Measurements from ENCODE around the gene SFXN1.
"Not testable (repeated sequence)": the region's sequence is repeated elsewhere in the genome, so short reads cannot be mapped to it uniquely, and the experiment has no call there.

Gene SFXN1

GRCh38 chr5:175501759-175502158, 23.4 kb downstream of the SFXN1 start:
- DNase-seq, result no peak

DNA sequence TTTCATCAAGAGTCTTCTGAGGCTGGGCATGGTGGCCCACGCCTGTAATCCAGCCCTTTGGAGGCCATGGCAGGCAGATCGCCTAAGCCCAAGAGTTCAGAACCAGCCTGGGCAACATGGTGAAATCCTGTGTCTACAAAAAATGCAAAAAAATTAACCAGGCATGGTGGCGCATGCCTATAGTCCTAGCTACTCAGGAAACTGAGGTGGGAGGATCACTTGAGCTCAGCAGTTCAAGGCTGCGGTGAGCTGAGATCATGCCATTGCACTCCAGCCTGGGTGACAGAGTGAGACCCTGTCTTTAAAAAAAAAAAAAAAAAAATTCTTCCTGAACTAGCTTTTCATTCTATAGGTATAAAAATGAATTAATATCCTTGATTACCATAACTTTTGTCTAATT, 29.3 kb downstream of the SFXN1 start:
- not testable (repeated sequence) for DNase-seq

GRCh38 chr5:175508896-175509295, 30.5 kb downstream of the SFXN1 start:
- no peak for DNase-seq

DNA sequence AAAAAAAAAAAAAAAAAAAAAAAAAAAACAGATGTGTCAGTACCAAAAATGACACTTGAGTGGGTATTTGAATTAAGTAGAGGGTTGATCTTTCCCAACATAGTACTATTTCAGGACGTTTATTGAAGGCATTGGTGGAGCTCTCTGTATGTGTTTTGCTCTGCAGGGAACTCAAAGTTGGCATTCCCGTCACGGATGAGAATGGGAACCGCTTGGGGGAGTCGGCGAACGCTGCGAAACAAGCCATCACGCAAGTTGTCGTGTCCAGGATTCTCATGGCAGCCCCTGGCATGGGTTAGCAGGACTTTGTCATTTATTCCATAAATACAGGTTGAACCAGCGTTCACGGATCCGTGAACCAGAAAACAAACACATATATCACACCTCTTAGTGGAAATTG, 34.9 kb downstream of the SFXN1 start:
- no peak for DNase-seq

- DNase-seq, result no peak
Measured at GRCh38 chr5:175513726-175514125, 35.4 kb downstream of the SFXN1 start.

GRCh38 chr5:175516933-175517823, 38.8 kb downstream of the SFXN1 start:
- DNase-seq, result no peak

GRCh38 chr5:175517824-175518450, 39.6 kb downstream of the SFXN1 start:
- peak; percentile 12 for DNase-seq

GRCh38 chr5:175519006-175519405, 40.6 kb downstream of the SFXN1 start:
- no peak for DNase-seq

DNA sequence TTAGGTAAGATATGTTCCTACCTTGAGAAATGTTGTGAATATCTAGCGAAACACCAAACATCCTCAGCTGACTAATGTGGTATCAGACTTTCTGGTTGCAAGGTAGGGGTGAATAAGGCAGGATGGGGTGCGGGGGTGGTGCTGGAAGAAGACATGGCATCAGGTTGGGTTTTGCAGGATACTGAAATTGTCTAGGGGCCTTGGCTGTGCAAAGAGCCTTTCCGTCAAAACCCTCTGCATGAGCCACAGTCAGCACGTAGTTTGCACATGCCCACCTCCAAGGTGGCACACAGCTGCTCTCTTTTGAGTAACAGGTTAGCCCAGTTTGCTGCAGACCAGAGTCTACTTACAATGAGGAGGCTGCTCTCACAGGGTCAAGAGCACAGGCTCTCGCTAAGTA, 42.0 kb downstream of the SFXN1 start:
- DNase-seq, result no peak

DNA sequence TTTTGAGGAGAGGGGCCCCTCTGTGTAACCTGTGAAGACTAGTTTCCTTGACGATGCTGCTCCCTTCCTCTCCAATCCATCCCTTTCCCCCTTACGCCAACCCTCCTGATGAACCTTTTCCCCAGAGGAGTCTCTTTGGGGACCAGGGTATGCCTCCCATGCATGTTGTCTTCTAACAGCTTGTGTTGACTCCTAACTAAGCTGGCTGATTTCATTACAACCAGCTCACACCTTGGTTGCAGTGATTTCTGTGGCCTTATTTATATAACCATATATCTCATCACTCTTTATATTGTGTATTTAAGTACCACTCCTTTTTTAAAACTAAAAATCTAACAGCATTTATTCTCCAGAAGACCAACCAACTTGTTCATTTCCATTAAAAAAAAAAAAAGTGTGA, 42.5 kb downstream of the SFXN1 start:
- DNase-seq, result no peak

GRCh38 chr5:175521313-175521833, 43.0 kb downstream of the SFXN1 start:
- no peak for DNase-seq

- DNase-seq, result no peak
Measured at GRCh38 chr5:175523292-175523691, 44.9 kb downstream of the SFXN1 start.

DNA sequence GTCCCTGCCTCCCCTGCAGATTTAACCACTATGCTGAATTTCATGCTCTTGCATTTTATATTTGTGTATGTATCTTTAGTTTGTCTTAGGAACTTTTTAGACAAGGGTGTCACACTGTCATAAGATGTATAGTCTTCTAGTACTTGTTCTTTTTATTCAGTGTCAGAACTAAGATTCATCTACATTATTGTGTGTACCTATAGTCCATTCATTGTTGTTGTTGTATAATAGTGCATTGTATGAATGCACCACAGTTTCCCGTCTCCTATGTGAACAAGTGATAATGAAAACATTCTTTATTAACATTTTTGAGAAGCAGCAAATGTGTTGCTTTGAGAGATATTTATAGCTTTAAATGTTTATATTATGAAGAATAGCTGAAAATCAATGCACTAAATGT, 45.9 kb downstream of the SFXN1 start:
- no peak for DNase-seq

GRCh38 chr5:175526691-175527090, 48.3 kb downstream of the SFXN1 start:
- DNase-seq, result no peak

GRCh38 chr5:175531361-175531760, 53.0 kb downstream of the SFXN1 start:
- no peak for DNase-seq

- DNase-seq, result peak; percentile 73
Measured at GRCh38 chr5:175534070-175534932, 55.9 kb downstream of the SFXN1 start.

GRCh38 chr5:175535331-175535730, 57.0 kb downstream of the SFXN1 start:
- DNase-seq, result not testable (repeated sequence)

- no peak for DNase-seq
Measured at GRCh38 chr5:175535796-175536195, 57.4 kb downstream of the SFXN1 start.

DNA sequence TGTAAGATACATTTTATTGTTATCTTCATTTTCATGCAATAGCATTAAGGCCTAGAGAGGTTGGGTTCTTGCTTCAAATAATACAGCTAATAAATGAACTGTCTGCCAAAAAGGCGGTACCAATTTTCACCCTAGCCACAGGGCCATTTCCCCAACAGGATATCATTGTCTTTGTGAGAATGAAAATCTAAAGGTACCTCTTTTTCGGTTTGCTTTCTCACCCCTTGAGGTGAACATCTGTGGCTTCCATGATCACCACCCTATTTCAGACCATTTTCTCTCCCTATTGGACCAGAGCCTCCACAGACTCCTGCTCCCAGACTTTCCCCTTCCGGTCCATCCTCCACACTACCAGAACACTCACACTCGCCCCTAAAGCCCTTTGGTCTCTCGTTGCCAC, 60.2 kb downstream of the SFXN1 start:
- DNase-seq, result no peak

DNA sequence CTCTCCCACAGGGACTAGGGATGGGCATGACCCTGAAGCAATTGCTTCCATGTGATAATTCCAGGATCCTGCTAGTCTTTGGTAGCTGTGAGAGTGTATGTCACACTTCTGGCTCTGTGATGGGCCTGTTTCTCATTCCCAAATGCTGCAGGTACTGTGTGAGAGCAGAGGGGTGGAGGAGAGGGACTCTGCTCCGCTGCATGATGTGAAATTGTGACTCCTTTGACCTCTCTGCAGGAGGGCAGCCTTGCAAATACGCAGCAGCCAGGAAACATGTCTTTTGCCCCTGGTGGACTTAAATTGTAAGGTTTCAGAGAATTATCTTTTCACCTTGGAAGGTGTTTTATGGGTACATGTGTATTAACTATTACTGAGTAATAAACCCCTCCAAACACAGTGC, 61.6 kb downstream of the SFXN1 start:
- no peak for DNase-seq

DNA sequence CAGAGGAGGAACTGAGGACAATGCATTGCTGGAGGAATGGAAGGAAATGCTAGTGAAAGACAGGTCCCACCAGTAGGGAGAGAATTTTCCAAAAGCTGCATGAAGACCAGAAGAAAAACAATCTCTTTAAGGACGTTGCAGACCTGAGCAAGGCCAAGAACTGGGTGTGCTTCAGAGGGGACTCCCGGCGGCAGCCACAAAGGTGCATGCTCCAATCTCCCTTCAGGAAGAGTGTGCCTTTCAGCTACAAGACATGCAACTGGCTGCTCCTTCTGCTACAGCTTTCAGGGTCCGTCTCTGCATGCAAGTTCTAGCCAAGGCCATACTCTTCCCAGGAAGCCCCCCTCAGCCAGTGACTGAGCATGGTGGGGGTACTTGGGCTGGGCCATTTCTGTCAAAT, 62.9 kb downstream of the SFXN1 start:
- no peak for DNase-seq

DNA sequence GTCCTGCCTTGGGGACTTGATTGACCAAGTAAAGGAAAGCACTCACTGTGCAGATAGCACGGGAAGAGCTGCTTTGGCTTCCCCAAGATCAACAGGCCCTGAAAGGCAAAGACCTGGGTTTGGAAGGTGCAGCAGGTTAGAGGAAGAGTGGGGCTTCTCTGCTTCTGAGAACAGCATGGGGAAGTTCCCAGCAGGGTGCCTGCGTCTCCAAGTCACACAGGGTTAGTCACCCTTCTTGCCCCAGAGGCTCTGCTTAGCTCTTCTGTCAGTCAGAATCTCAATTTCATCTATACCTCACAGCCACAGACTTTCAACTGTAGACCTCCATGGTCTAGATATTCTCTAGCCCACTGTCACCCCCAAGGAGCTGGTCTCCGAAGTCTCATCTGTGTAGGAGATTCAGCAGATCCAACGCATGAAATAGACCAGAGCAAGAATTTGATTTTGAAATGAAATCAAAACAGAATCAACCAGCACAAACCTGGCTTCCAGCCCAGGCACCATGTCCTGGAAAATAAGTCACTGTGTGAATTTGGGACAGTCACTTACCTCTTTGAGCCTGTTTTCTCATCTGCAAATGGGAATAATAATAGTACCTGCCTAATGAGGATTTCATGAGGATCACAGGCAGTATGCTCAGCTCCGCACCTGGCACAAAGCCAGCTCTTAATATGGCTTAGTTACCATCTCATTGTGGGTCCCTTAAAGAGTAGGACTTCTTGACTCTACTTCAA, 64.0 kb downstream of the SFXN1 start:
- no peak for DNase-seq

GRCh38 chr5:175542966-175543235, 64.5 kb downstream of the SFXN1 start:
- DNase-seq, result no peak
